HepG2 (cell line): Measurements from ENCODE around the gene AP2A2. TPM values are rescaled to one million over a fixed set of nuclear protein-coding genes. Genes with fewer than 3 reads are reported as not detected.
A peak's percentile ranks its signal among the peaks of the same experiment; 100 is the strongest.

Experiments used
- GABPB1 ChIP-seq: IDR thresholded peaks from 2 replicates; pipeline ENCODE4 v1.6.1; 2016; ENCODE audit warnings: mild to moderate bottlenecking, missing genetic modification reagents, moderate library complexity, missing compliant biosample characterization
- NONO ChIP-seq, 2 experiments: fragments of 450-650 bp in 1 of 2; sonication (generic) in 1 of 2; formaldehyde crosslinking in 1 of 2; IDR thresholded peaks in 1 of 2; conservative IDR thresholded peaks in 1 of 2; 2 replicates each; pipeline versions ENCODE4 v1.6.1 to v1.8.0; 2017 to 2022; ENCODE audit warnings: mild to moderate bottlenecking in 1 of 2, missing genetic modification reagents in 1 of 2, moderate library complexity in 1 of 2
- NR2F1 ChIP-seq, 2 experiments: fragments of 450-650 bp in 1 of 2; formaldehyde crosslinking in 1 of 2; IDR thresholded peaks; 2 replicates each; pipeline versions ENCODE4 v1.5.0 to v1.6.1; 2016 to 2020; ENCODE audit warnings: mild to moderate bottlenecking in 1 of 2, missing compliant biosample characterization in 1 of 2, missing genetic modification reagents in 1 of 2, moderate library complexity in 1 of 2
- PRPF4 ChIP-seq: fragments of 200-400 bp; formaldehyde crosslinking; IDR thresholded peaks from 2 replicates; pipeline ENCODE4 v1.6.1; 2016; ENCODE audit warnings: low read length, low read depth; ENCODE audit not compliant: poor library complexity, severe bottlenecking
- TEAD2 ChIP-seq: sonication (generic); formaldehyde crosslinking; IDR thresholded peaks from 2 replicates; pipeline ENCODE4 v1.9.0; 2021; ENCODE audit warnings: missing genetic modification reagents
- ZNF256 ChIP-seq: sonication (generic); formaldehyde crosslinking; conservative IDR thresholded peaks from 2 replicates; pipeline ENCODE4 v1.4.0; 2020; ENCODE audit warnings: missing genetic modification reagents
- ZNF44 ChIP-seq: sonication (generic); formaldehyde crosslinking; IDR thresholded peaks from 2 replicates; pipeline ENCODE4 v1.5.1; 2020; ENCODE audit warnings: mild to moderate bottlenecking, missing genetic modification reagents
- ZNF441 ChIP-seq: sonication (generic); formaldehyde crosslinking; IDR thresholded peaks from 2 replicates; pipeline ENCODE4 v1.7.0; 2021; ENCODE audit warnings: missing genetic modification reagents, borderline replicate concordance
- polyA plus RNA-seq, 8 experiments: library from polyadenylated mRNA; depleted of rRNA in 3 of 8; stranded (reverse) in 7 of 8; unstranded in 1 of 8; fragments of >200 nt; fragmentation: Illumina TruSeq in 4 of 8; extraction: Trizol in 4 of 8; gene quantifications; 2 replicates each; pipeline versions ENCODE4 v1.2.1 to v1.2.3, GENCODE V29; 2011 to 2016; ENCODE audit warnings: low read depth in 4 of 8, missing spikeins in 1 of 8, mixed read lengths in 1 of 8; ENCODE audit not compliant: insufficient read depth in 1 of 8
- total RNA-seq, 5 experiments: library from RNA; depleted of rRNA; stranded (reverse); fragments of >200 nt; fragmentation: Illumina TruSeq; extraction: Trizol; gene quantifications; 2 replicates each; pipeline ENCODE4 v1.2.3, GENCODE V29; 2016; ENCODE audit warnings: low read depth in 1 of 5
- TF ChIP-seq, protein P1 (sequence below): sonication (generic); formaldehyde crosslinking; conservative IDR thresholded peaks from 2 replicates; pipeline ENCODE4 v1.4.0; 2020; ENCODE audit warnings: missing genetic modification reagents
- TF ChIP-seq, protein P2 (sequence below): sonication (generic); formaldehyde crosslinking; IDR thresholded peaks from 2 replicates; pipeline ENCODE4 v1.5.0; 2020; ENCODE audit warnings: missing genetic modification reagents
- TF ChIP-seq, protein P3 (sequence below): IDR thresholded peaks from 2 replicates; pipeline ENCODE4 v1.6.1; 2018; ENCODE audit warnings: missing genetic modification reagents
- TF ChIP-seq, protein P4 (sequence below): sonication (generic); formaldehyde crosslinking; IDR thresholded peaks from 2 replicates; pipeline ENCODE4 v1.5.0; 2020; ENCODE audit warnings: mild to moderate bottlenecking, missing genetic modification reagents, moderate library complexity
- TF ChIP-seq, protein P5 (sequence below): sonication (generic); formaldehyde crosslinking; IDR thresholded peaks from 2 replicates; pipeline ENCODE4 v1.5.0; 2020; ENCODE audit warnings: mild to moderate bottlenecking, missing genetic modification reagents
- TF ChIP-seq, protein P6 (sequence below): sonication (generic); formaldehyde crosslinking; IDR thresholded peaks from 2 replicates; pipeline ENCODE4 v1.4.0; 2020; ENCODE audit warnings: missing genetic modification reagents

AP2A2 gene
- total and polyA plus RNA-seq, 2 of the 13 experiments (the other 11 are each of a cell fraction or from before 2014, with no cell fraction given), result 25.7 to 75.7 TPM

DNA sequence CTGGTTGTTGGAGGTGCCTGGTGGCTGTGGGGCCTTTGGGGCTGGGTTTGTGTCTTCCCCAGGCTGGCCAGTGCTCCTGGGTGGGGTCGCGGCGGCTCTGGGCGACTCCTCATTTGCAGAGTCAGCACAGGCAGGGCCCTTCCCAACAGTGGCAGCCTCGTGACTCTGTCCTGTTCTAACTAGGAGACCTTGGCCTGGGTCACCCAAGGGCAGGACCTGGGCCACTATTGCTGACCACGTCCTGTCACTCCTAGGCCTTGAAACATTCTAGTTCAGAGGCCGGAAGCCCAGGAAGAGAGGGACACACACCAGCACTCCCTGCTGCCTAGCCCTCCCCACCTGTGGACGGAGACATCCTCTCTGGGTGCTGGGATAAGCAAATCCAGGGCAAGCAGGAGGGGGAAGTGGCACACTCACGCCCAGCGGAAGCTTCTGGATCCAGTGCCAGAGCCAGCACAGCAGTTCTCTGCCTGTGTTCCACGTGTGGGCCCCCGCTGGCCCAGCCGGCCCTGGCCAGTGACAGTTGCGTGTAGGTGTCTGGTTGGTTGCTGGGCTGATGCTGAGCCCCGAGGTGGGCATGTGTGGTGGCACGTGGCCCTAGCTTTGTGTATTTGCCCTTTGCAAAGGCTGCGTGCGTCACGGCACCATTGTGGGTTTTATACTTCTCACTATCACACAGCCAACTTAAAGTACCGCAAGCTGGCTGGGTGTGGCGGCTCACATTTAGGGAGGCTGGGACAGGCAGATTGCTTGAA is 10.7 kb upstream of the AP2A2 start (continued):
- peak; percentile 73 for TF ChIP-seq GABPB1
- TF ChIP-seq, protein P1, sequence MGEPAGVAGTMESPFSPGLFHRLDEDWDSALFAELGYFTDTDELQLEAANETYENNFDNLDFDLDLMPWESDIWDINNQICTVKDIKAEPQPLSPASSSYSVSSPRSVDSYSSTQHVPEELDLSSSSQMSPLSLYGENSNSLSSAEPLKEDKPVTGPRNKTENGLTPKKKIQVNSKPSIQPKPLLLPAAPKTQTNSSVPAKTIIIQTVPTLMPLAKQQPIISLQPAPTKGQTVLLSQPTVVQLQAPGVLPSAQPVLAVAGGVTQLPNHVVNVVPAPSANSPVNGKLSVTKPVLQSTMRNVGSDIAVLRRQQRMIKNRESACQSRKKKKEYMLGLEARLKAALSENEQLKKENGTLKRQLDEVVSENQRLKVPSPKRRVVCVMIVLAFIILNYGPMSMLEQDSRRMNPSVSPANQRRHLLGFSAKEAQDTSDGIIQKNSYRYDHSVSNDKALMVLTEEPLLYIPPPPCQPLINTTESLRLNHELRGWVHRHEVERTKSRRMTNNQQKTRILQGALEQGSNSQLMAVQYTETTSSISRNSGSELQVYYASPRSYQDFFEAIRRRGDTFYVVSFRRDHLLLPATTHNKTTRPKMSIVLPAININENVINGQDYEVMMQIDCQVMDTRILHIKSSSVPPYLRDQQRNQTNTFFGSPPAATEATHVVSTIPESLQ (CRISPR knock-in tag), result no peak
- TF ChIP-seq, protein P2, sequence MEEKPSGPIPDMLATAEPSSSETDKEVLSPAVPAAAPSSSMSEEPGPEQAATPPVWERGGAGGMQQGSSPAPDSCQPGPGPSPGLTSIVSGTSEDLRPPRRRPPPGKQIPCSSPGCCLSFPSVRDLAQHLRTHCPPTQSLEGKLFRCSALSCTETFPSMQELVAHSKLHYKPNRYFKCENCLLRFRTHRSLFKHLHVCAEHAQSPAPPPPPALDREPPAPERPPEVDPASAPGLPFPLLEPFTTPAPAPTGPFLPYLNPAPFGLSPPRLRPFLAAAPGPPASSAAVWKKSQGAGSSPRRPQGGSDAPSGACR (CRISPR knock-in tag), result peak; percentile 61; the same call in 1 of the 2 replicates
- no peak for TF ChIP-seq NONO (IDR thresholded peaks at IDR 0.05)
- 0 out of 2 replicates have a peak, but pooled peaks have one; percentile 20 for TF ChIP-seq NONO (CRISPR knock-in tag; conservative IDR thresholded peaks at IDR 0.05)
- TF ChIP-seq NR2F1 (CRISPR knock-in tag; IDR thresholded peaks at IDR 0.05), result peak; percentile 73 to 87; a peak in 3 of 4 replicates
- TF ChIP-seq ZNF44 (CRISPR knock-in tag), result no peak
- TF ChIP-seq ZNF441 (CRISPR knock-in tag), result 0 out of 2 replicates have a peak, but pooled peaks have one; percentile 50
- TF ChIP-seq, protein P3, sequence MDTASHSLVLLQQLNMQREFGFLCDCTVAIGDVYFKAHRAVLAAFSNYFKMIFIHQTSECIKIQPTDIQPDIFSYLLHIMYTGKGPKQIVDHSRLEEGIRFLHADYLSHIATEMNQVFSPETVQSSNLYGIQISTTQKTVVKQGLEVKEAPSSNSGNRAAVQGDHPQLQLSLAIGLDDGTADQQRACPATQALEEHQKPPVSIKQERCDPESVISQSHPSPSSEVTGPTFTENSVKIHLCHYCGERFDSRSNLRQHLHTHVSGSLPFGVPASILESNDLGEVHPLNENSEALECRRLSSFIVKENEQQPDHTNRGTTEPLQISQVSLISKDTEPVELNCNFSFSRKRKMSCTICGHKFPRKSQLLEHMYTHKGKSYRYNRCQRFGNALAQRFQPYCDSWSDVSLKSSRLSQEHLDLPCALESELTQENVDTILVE (CRISPR knock-in tag), result no peak
- TF ChIP-seq, protein P4, sequence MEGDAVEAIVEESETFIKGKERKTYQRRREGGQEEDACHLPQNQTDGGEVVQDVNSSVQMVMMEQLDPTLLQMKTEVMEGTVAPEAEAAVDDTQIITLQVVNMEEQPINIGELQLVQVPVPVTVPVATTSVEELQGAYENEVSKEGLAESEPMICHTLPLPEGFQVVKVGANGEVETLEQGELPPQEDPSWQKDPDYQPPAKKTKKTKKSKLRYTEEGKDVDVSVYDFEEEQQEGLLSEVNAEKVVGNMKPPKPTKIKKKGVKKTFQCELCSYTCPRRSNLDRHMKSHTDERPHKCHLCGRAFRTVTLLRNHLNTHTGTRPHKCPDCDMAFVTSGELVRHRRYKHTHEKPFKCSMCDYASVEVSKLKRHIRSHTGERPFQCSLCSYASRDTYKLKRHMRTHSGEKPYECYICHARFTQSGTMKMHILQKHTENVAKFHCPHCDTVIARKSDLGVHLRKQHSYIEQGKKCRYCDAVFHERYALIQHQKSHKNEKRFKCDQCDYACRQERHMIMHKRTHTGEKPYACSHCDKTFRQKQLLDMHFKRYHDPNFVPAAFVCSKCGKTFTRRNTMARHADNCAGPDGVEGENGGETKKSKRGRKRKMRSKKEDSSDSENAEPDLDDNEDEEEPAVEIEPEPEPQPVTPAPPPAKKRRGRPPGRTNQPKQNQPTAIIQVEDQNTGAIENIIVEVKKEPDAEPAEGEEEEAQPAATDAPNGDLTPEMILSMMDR (CRISPR knock-in tag), result peak; percentile 29; the same call in 1 of the 2 replicates
- TF ChIP-seq, protein P5, sequence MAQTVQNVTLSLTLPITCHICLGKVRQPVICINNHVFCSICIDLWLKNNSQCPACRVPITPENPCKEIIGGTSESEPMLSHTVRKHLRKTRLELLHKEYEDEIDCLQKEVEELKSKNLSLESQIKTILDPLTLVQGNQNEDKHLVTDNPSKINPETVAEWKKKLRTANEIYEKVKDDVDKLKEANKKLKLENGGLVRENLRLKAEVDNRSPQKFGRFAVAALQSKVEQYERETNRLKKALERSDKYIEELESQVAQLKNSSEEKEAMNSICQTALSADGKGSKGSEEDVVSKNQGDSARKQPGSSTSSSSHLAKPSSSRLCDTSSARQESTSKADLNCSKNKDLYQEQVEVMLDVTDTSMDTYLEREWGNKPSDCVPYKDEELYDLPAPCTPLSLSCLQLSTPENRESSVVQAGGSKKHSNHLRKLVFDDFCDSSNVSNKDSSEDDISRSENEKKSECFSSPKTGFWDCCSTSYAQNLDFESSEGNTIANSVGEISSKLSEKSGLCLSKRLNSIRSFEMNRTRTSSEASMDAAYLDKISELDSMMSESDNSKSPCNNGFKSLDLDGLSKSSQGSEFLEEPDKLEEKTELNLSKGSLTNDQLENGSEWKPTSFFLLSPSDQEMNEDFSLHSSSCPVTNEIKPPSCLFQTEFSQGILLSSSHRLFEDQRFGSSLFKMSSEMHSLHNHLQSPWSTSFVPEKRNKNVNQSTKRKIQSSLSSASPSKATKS, result no peak
- TF ChIP-seq TEAD2, result no peak
- TF ChIP-seq PRPF4, result no peak
- TF ChIP-seq, protein P6, sequence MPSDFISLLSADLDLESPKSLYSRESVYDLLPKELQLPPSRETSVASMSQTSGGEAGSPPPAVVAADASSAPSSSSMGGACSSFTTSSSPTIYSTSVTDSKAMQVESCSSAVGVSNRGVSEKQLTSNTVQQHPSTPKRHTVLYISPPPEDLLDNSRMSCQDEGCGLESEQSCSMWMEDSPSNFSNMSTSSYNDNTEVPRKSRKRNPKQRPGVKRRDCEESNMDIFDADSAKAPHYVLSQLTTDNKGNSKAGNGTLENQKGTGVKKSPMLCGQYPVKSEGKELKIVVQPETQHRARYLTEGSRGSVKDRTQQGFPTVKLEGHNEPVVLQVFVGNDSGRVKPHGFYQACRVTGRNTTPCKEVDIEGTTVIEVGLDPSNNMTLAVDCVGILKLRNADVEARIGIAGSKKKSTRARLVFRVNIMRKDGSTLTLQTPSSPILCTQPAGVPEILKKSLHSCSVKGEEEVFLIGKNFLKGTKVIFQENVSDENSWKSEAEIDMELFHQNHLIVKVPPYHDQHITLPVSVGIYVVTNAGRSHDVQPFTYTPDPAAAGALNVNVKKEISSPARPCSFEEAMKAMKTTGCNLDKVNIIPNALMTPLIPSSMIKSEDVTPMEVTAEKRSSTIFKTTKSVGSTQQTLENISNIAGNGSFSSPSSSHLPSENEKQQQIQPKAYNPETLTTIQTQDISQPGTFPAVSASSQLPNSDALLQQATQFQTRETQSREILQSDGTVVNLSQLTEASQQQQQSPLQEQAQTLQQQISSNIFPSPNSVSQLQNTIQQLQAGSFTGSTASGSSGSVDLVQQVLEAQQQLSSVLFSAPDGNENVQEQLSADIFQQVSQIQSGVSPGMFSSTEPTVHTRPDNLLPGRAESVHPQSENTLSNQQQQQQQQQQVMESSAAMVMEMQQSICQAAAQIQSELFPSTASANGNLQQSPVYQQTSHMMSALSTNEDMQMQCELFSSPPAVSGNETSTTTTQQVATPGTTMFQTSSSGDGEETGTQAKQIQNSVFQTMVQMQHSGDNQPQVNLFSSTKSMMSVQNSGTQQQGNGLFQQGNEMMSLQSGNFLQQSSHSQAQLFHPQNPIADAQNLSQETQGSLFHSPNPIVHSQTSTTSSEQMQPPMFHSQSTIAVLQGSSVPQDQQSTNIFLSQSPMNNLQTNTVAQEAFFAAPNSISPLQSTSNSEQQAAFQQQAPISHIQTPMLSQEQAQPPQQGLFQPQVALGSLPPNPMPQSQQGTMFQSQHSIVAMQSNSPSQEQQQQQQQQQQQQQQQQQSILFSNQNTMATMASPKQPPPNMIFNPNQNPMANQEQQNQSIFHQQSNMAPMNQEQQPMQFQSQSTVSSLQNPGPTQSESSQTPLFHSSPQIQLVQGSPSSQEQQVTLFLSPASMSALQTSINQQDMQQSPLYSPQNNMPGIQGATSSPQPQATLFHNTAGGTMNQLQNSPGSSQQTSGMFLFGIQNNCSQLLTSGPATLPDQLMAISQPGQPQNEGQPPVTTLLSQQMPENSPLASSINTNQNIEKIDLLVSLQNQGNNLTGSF, result no peak
- no peak for TF ChIP-seq ZNF256 (CRISPR knock-in tag)
